Upper lobe of left lung (tissue), 4 donors: ENCODE results near the gene HSF2.

Experiments
- EP300 ChIP-seq, 4 donors: sonication (generic); formaldehyde crosslinking; IDR thresholded peaks; one replicate each; pipeline ENCODE4 v1.5.1; 2017; ENCODE audit warnings: antibody characterized with exemption in 4 of 4, control low read depth in 2 of 4
- POLR2A ChIP-seq, 4 donors: fragments of 450-650 bp; IDR thresholded peaks; one replicate each; pipeline ENCODE4 v1.5.1; 2016 to 2017; ENCODE audit warnings: antibody characterized with exemption in 4 of 4, mild to moderate bottlenecking in 2 of 4
- TF ChIP-seq, protein P1 (sequence below), 6 experiments: fragments of 450-650 bp in 4 of 6; fragments of 200-600 bp in 2 of 6; sonication (generic) in 2 of 6; IDR thresholded peaks; one replicate each; pipeline ENCODE4 v1.5.1; 2016 to 2019; ENCODE audit warnings: antibody characterized with exemption in 6 of 6

DNA sequence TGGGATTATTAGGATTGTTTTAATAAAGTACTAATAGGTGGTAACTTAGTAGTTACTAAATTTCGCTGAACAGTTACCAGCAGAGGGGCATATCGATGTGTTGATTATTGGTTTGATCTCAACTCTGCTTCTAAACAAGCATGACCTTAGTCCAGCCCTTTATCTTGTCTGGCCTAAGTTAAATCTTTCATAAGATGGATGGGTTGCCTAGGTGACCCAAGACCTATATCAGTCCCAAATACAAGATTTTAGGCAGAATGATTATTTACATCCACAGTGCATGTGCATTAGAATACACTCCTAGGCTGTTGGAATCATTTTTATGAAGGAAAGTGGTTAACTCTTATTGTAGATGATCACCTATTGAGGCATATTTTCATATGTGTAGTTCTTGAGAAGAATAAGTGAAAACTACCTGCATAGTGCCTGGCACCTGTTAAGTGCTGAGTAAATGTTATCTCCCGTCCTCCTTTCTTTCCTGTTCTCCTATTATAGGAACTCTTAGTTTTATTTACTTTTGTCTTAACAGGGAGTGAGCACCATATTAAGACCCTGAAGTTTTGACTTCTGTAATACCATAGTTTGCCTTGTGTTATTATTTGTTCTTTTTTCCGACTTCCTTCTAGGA lies 1.1 kb downstream of the HSF2 start:
- no peak for TF ChIP-seq POLR2A (IDR thresholded peaks at IDR 0.05)
- TF ChIP-seq, protein P1, sequence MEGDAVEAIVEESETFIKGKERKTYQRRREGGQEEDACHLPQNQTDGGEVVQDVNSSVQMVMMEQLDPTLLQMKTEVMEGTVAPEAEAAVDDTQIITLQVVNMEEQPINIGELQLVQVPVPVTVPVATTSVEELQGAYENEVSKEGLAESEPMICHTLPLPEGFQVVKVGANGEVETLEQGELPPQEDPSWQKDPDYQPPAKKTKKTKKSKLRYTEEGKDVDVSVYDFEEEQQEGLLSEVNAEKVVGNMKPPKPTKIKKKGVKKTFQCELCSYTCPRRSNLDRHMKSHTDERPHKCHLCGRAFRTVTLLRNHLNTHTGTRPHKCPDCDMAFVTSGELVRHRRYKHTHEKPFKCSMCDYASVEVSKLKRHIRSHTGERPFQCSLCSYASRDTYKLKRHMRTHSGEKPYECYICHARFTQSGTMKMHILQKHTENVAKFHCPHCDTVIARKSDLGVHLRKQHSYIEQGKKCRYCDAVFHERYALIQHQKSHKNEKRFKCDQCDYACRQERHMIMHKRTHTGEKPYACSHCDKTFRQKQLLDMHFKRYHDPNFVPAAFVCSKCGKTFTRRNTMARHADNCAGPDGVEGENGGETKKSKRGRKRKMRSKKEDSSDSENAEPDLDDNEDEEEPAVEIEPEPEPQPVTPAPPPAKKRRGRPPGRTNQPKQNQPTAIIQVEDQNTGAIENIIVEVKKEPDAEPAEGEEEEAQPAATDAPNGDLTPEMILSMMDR (IDR thresholded peaks at IDR 0.05): no peak
- TF ChIP-seq EP300 (IDR thresholded peaks at IDR 0.05): no peak
